DOHH2 (cell line): ENCODE results near the gene CHSY1.

ENCODE experiments used
- H3F3A ChIP-seq: fragments of 200-600 bp; sonication (generic), shearing (Covaris generic); 2 replicates; pipeline ENCODE4 v1.6.0; 2016; ENCODE audit warnings: antibody characterized with exemption, mild to moderate bottlenecking; ENCODE audit not compliant: control insufficient read depth, insufficient read depth
- H3K27ac ChIP-seq: fragments of 200-600 bp; sonication (generic); 2 replicates; pipeline ENCODE4 v1.5.1; 2014; ENCODE audit warnings: low read depth, mild to moderate bottlenecking, low read length, moderate library complexity
- H3K27me3 ChIP-seq: fragments of 200-600 bp; sonication (generic); 2 replicates; pipeline ENCODE4 v1.6.1; 2014; ENCODE audit warnings: mild to moderate bottlenecking, low read length, mixed read lengths; ENCODE audit not compliant: control insufficient read depth
- H3K36me3 ChIP-seq: fragments of 200-600 bp; sonication (generic); 2 replicates; pipeline ENCODE4 v1.6.1; 2014; ENCODE audit warnings: mild to moderate bottlenecking, low read length, moderate library complexity, mixed read lengths; ENCODE audit not compliant: control insufficient read depth
- H3K4me1 ChIP-seq: fragments of 200-600 bp; sonication (generic); 2 replicates; pipeline ENCODE4 v1.6.1; 2014; ENCODE audit warnings: mild to moderate bottlenecking, low read length, mixed read lengths; ENCODE audit not compliant: control insufficient read depth
- H3K4me2 ChIP-seq: fragments of 200-600 bp; sonication (generic); 2 replicates; pipeline ENCODE4 v1.6.0; 2014; ENCODE audit warnings: mild to moderate bottlenecking, low read length, moderate library complexity
- H3K4me3 ChIP-seq: fragments of 200-600 bp; sonication (generic); 2 replicates; pipeline ENCODE4 v1.5.1; 2014; ENCODE audit warnings: mild to moderate bottlenecking, low read length, mixed read lengths
- H3K79me2 ChIP-seq: fragments of 200-600 bp; sonication (generic); 2 replicates; pipeline ENCODE4 v1.6.1; 2014; ENCODE audit warnings: mild to moderate bottlenecking, low read length, mixed read lengths; ENCODE audit not compliant: control insufficient read depth
- H3K9me2 ChIP-seq: fragments of 200-600 bp; sonication (generic); replicated peaks from 2 replicates; pipeline ENCODE4 v1.6.1; 2014; ENCODE audit warnings: mild to moderate bottlenecking, low read length, mixed read lengths; ENCODE audit not compliant: control insufficient read depth
- H3K9me3 ChIP-seq: fragments of 200-600 bp; sonication (generic); 2 replicates; pipeline ENCODE4 v1.6.1; 2014; ENCODE audit warnings: antibody characterized with exemption, low read length, mixed read lengths; ENCODE audit not compliant: control insufficient read depth, insufficient read depth
- H4K20me1 ChIP-seq: fragments of 200-600 bp; sonication (generic); 2 replicates; pipeline ENCODE4 v1.6.0; 2014; ENCODE audit warnings: low read depth, mild to moderate bottlenecking, antibody characterized with exemption, low read length, moderate library complexity; ENCODE audit not compliant: control insufficient read depth, insufficient read depth
- EZH2phosphoT487 ChIP-seq: fragments of 200-600 bp; sonication (generic); IDR thresholded peaks from 2 replicates; pipeline ENCODE4 v1.6.1; 2017; ENCODE audit warnings: borderline replicate concordance, mild to moderate bottlenecking, antibody characterized with exemption, low read length, moderate library complexity, mixed read lengths
- TF ChIP-seq, protein P1 (sequence below): fragments of 200-600 bp; sonication (generic); IDR thresholded peaks from one replicate; pipeline ENCODE4 v1.5.1; 2014; ENCODE audit warnings: antibody characterized with exemption, mild to moderate bottlenecking, low read depth, low read length; ENCODE audit not compliant: poor library complexity, severe bottlenecking

Gene CHSY1

DNA sequence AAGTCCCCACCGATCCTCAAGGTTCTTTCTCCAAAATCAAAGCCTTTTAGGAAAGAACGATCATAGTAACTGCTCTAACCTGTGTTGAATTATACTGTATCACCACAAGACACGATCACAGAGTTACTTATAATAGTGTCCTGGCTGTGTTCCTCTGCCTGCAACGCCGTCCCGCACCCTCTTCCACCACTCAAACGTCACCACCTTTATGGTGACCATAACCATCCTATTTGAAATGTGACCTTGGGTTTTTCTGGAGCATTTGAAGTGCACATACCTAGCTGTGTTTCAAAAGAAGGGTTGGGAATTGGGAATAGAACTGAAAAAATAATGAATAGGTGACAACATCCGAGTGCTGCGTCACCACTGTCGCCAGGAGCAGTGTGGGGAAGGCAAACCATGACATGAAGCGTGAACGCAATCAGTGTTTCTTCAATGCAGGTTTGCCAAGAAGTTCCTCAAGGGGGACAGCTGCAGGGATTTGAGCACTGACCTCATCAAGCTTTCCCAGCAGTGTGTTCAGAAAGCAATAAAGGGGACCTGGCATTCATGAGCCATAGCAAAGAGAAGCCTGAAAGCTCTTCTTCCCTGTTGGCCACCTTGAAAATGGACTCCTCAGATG is 26.2 kb upstream of the CHSY1 start:
- H3F3A ChIP-seq, result peaks cover 34% of the 10 kb centered on the region
- H3K27me3 ChIP-seq, result no peaks in the 10 kb centered on the region
- H3K9me3 ChIP-seq, result no peaks in the 10 kb centered on the region
- TF ChIP-seq EZH2phosphoT487, result no peak
- H3K4me2 ChIP-seq, result peak overlapping the region; percentile 81
- H4K20me1 ChIP-seq, result no peaks in the 10 kb centered on the region
- peaks cover 16% of the 10 kb centered on the region for H3K79me2 ChIP-seq
- H3K36me3 ChIP-seq, result peaks cover 57% of the 10 kb centered on the region
- H3K4me3 ChIP-seq, result peak overlapping the region; percentile 79
- H3K9me2 ChIP-seq, result no peaks in the 10 kb centered on the region
- H3K4me1 ChIP-seq, result peaks cover 14% of the 10 kb centered on the region
- no peak overlapping the region for H3K27ac ChIP-seq

DNA sequence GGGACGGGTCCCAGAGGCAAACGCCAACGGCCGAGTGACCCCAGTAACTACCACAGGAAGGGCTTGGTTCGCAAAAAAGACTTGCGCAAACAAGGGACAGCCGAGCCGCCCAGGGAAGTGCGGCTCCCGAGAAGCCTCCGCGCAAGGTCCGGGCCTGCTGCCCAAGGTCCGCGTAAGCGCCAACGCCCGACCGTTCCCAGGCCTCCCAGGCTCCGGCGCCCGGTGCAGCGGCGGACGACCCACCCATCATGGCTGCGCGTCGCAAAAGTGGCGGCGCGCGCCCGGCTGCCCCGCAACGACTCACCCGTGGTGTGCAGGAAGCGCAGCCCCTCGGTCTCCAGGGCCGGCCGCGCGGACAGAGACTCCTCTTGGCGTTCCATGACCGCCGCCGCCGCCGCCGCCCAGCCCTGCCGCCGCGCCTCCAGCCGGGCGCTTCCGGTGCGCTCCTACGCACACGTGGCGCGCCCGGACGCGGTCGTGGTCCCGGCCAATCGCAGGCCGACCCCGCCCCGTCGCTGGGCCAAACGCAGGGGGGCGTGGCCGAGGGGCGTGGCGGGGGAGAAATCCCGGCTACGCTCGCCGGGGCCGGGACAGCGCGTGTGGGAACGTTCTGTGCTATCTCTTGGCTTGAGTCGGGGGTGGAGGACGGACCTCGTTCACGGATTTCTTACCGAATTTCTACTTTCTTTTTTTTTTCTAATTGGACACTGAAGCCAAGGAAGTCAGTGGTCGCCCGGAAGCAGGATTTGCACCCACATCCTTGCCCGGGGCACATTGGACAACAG is 25.4 kb upstream of the CHSY1 start, which contains the start of gene SELENOS:
Gene SELENOS, minus strand, starts transcription at position 448 of the 785 bp plus-strand sequence. Its CDS starts 68 bp downstream, at position 380.
- Histone ChIP-seq H3K79me2 (peaks cover 16% of the 10 kb centered on the region), H3K4me1 (peaks cover 14% of the 10 kb centered on the region), H3K4me2 (peak within 1 kb of the TSS; percentile 81), H3K4me3 (peak within 1 kb of the TSS; percentile 79), H3K9me3 (no peaks in the 10 kb centered on the region), H4K20me1 (no peaks in the 10 kb centered on the region), H3K27me3 (no peaks in the 10 kb centered on the region), H3K27ac (no peak within 1 kb of the TSS), H3F3A (peaks cover 28% of the 10 kb centered on the region), H3K36me3 (peaks cover 57% of the 10 kb centered on the region), H3K9me2 (no peaks in the 10 kb centered on the region)
- TF ChIP-seq, protein P1, sequence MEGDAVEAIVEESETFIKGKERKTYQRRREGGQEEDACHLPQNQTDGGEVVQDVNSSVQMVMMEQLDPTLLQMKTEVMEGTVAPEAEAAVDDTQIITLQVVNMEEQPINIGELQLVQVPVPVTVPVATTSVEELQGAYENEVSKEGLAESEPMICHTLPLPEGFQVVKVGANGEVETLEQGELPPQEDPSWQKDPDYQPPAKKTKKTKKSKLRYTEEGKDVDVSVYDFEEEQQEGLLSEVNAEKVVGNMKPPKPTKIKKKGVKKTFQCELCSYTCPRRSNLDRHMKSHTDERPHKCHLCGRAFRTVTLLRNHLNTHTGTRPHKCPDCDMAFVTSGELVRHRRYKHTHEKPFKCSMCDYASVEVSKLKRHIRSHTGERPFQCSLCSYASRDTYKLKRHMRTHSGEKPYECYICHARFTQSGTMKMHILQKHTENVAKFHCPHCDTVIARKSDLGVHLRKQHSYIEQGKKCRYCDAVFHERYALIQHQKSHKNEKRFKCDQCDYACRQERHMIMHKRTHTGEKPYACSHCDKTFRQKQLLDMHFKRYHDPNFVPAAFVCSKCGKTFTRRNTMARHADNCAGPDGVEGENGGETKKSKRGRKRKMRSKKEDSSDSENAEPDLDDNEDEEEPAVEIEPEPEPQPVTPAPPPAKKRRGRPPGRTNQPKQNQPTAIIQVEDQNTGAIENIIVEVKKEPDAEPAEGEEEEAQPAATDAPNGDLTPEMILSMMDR, result no peak
- TF ChIP-seq EZH2phosphoT487, result no peak

DNA sequence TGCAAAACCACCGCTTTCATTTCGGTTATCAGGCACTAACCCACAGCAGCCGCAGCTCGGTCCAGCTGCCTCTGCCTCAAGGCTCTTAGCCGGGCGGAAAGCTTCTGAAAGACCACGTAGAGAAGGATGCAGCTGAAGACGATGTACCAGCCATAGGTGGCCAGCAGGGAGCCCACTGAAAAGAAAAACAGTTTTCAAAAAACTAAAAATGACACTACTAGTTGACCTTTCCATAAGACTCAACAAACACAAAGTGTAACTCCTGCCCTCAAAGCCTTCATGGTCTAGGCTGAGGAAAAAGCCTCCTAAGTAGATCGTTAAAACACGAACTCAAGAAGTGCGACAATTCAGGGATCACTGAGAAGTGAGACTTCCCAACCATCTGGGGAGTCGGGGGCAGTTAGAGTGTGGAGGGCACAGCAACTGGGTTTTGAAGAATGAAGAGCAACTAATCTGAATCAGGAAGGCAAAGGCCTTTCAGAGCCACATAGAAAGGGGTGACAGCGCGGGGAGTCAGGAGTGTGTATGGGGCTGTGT is 24.7 kb upstream of the CHSY1 start:
- no peaks in the 10 kb centered on the region for H3K9me2 ChIP-seq
- H3K79me2 ChIP-seq, result peaks cover 16% of the 10 kb centered on the region
- no peak overlapping the region for H3K27ac ChIP-seq
- peak overlapping the region; percentile 79 for H3K4me3 ChIP-seq
- H4K20me1 ChIP-seq, result no peaks in the 10 kb centered on the region
- no peaks in the 10 kb centered on the region for H3K9me3 ChIP-seq
- H3K4me2 ChIP-seq, result peak overlapping the region; percentile 81
- peaks cover 27% of the 10 kb centered on the region for H3F3A ChIP-seq
- H3K4me1 ChIP-seq, result peaks cover 14% of the 10 kb centered on the region
- TF ChIP-seq, protein P1, result peak; percentile 53
- no peak for TF ChIP-seq EZH2phosphoT487
- H3K27me3 ChIP-seq, result no peaks in the 10 kb centered on the region
- H3K36me3 ChIP-seq, result peaks cover 56% of the 10 kb centered on the region
